GM18907 (cell line): ENCODE results near the gene KNSTRN.
A peak's percentile ranks its signal among the peaks of the same experiment; 100 is the strongest.

ENCODE experiments used
- ATAC-seq: cut with Tn5 transposase; IDR thresholded peaks from one replicate; pipeline ENCODE4 v1.9.1; 2021; ENCODE audit warnings: mild to moderate bottlenecking, moderate library complexity; ENCODE audit not compliant: unreplicated experiment

Gene KNSTRN

DNA sequence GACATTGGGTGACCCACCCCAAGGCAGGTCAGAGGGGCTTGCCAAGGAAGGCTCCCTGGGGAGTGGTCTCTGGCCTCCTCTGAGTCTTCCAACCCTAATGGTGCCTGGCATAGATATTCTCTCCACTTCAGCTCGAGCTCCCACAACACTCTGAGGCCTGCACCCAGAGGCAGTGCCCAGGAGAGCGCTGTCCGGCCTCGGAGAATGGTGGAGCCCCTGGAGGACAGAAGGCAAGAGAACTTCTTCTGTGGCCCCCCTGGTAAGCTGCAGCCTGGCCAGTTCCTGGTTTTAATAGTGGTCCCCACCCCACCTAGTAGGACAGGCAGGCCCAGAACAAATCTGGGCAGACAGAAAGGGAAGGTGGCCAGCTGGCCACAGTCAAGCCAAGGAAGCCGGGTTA, 17.5 kb upstream of the KNSTRN start:
- ATAC-seq: no peak

DNA sequence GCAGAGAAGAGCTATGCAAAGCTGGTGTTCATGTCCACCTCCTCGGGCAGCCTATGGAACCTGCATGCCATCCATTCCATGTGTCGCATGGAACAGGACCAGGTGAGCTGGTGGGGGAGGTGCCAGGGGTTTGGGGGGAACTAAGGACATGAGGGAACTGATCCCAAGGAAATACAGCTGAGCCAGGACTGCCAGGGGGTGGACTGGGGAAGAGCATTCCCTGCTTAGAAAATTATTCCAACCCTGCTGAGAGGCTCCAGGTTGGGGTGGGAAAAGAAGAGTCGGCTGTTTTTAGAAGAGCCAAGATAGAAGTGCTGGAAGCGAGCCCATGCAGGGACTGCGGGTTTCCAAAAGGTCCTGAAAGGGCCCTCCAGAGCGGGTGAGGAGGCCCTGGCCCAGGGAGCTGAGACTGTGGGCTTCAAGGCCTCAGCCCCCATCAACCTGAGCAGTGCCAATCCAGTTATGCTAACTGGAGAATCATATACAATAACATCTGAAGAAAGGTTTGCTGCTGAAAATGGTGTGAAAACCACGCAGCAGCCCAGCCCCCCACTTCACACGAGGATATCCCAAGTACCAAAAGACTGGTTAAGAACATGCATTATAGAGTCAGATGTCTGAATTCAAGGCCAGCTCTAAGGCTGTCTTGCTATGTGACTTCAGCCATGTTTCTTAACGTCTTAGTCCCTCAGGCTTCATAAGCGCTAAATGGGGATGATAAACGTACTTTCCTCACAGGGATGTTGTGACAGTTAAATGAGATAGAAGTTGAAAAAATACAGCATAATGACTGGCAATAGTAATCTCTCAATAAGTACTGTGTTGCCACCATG, 16.7 kb upstream of the KNSTRN start:
- no peak for ATAC-seq

DNA sequence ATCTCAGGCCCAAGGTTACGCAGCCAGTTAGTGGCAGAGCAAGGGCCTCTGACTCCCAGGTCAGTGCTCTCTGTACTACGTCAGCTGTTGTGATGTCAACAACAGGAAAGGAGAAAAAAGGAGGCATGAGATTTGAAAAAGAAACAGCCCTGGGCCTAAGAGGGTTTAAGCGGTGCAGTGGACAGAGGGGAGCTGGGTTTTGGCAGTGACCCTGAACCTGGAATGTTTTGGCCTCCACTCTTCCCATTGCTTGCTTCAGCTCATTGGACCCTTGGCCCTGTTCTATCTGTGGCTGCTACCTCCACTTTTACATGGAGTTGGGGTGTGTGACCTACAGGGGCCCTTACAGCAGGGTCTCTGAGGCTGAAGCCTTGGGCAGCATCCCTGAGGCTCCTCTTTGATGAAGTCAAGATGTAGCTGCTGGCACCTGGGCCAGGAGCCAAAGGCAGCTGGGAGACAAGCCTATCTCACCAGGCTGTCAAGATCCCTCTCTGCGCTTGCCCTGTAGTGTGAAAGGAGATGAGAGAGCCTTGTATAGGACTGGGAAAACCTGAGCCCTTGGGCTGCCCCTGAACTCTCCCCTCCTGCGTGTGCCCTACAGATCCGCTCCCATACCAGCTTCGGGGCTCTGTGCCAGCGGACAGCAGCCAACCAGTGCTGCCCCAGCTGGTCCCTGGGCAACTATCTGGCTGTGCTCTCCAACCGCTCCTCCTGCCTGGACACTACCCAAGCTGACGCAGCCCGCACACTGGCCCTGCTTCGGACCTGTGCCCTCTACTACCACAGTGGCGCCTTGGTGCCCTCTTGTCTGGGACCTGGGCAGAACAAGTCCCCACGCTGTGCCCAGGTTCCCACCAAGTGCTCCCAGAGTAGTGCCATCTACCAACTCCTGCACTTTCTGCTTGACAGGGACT, 15.8 kb upstream of the KNSTRN start:
- no peak for ATAC-seq

DNA sequence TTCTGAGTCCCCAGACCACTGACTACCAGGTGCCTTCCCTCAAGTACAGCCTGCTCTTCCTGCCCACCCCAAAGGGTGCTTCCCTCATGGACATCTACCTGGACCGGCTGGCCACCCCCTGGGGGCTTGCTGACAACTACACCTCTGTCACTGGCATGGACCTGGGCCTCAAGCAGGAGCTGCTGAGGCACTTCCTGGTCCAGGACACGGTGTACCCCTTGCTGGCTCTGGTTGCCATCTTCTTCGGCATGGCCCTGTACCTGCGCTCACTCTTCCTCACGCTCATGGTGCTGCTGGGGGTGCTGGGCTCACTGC, 15.2 kb upstream of the KNSTRN start:
- ATAC-seq: no peak

DNA sequence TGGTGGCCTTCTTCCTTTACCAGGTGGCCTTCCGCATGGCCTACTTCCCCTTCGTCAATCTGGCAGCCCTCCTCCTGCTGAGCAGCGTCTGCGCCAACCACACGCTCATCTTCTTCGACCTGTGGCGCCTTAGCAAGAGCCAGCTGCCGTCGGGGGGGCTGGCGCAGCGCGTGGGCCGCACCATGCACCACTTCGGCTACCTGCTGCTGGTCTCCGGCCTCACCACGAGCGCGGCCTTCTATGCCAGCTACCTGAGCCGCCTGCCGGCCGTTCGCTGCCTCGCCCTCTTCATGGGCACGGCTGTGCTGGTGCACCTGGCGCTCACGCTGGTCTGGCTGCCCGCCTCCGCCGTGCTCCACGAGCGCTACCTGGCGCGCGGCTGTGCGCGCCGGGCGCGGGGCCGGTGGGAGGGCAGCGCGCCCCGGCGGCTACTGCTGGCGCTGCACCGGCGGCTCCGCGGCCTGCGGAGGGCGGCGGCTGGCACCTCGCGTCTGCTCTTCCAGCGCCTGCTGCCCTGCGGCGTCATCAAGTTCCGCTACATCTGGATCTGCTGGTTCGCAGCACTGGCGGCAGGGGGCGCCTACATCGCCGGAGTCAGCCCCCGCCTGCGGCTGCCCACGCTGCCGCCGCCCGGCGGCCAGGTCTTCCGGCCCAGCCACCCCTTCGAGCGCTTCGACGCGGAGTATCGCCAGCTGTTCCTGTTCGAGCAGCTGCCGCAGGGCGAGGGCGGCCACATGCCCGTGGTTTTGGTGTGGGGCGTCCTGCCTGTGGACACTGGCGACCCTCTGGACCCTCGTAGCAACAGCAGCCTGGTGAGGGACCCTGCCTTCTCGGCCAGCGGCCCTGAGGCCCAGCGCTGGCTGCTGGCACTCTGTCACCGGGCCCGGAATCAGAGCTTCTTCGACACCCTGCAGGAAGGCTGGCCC, 14.6 kb upstream of the KNSTRN start:
- peak; percentile 81 for ATAC-seq

DNA sequence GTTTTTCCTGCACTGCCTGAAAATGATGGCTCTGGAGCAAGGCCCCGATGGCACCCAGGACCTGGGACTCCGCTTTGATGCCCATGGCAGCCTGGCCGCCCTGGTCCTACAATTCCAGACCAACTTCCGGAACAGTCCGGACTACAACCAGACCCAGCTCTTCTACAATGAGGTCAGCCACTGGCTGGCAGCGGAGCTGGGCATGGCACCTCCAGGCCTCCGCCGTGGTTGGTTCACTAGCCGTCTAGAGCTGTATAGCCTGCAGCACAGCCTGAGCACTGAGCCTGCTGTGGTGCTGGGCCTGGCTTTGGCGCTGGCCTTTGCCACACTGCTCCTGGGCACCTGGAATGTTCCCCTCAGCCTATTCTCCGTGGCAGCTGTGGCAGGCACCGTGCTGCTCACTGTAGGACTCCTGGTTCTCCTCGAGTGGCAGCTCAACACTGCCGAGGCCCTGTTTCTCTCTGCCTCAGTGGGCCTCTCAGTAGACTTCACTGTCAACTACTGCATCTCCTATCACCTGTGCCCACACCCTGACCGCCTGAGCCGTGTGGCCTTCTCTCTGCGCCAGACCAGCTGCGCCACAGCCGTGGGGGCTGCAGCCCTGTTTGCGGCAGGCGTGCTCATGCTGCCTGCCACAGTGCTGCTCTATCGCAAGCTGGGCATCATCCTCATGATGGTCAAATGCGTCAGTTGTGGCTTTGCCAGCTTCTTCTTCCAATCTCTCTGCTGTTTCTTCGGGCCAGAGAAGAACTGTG, 13.6 kb upstream of the KNSTRN start:
- no peak for ATAC-seq

DNA sequence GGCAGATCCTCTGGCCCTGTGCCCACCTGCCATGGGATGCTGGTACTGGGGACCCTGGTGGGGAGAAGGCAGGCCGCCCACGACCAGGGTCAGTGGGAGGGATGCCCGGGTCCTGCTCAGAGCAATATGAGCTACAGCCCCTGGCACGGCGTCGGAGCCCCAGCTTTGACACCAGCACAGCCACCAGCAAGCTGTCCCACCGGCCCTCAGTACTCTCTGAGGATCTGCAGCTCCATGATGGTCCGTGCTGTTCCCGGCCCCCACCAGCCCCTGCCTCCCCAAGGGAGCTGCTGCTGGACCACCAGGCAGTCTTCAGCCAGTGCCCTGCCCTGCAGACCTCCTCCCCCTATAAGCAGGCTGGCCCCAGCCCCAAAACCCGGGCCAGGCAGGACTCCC, 13.0 kb upstream of the KNSTRN start:
- no peak for ATAC-seq

DNA sequence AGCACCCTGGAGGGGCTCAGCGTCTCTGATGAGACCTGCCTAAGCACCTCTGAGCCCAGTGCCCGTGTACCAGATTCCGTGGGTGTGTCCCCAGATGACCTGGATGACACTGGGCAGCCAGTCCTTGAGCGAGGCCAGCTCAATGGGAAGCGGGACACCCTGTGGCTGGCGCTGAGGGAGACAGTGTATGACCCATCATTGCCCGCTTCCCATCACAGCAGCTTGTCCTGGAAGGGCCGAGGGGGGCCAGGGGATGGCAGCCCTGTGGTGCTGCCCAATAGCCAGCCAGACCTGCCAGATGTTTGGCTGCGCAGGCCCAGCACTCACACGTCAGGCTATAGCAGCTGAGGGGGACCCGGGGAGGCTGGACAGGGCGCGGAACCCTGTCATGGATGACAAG, 12.6 kb upstream of the KNSTRN start:
- no peak for ATAC-seq

DNA sequence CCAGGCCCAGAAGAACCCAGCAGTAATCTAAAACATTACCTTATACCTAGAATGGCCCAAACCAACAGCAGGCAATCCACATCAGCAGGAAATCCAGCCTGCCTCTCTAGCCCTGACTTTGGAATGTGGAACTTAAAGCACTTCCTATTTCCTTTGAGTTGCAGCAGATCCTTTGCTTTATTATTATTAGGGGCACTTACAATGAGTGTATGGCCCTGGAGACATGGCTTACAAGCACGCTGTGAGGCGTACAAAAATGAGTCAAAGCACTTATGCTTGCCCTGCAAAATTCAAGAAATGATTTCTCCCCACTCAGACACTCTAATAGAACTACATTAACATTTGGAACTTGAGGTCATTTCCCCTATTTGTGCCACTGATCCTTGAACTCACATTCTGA, 9.5 kb upstream of the KNSTRN start:
- no peak for ATAC-seq

DNA sequence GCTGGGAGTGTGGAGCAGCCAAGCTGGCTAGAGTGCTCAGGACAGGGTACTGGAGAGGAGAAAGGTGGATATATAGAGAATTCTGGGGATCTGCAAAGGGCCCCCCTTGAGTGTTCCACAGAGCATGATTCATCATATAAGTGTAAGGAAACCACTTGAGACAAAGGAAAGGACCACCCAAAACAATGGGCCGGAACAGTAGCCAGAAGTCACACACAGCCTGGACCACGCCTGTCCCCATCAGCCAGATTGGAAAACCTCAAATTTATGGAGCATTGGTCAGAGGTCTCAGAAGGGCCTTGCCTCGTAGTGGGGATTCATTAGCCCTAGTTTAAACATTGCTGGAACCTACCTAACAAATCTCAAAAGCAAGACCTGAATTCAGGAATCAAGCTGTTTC, 4.9 kb upstream of the KNSTRN start:
- no peak for ATAC-seq

DNA sequence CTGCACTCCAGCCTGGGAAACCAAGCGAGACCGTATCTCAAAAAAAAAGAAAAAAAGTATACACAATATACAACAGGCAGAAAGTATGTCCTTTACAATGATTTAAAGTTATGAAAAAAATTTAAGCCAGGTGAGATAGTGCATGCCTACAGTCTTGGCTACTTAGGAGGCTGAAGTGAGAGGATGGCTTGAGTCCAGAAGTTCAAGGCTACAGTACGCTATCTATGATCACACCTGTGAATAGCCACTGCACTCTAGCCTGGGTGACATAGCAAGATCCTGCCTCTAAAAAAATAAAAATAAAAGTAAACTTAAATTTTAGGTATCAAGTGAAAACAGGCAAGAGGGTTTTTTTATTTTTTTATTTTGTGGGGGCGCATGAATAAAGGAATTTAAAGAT, 3.1 kb upstream of the KNSTRN start:
- ATAC-seq: no peak

DNA sequence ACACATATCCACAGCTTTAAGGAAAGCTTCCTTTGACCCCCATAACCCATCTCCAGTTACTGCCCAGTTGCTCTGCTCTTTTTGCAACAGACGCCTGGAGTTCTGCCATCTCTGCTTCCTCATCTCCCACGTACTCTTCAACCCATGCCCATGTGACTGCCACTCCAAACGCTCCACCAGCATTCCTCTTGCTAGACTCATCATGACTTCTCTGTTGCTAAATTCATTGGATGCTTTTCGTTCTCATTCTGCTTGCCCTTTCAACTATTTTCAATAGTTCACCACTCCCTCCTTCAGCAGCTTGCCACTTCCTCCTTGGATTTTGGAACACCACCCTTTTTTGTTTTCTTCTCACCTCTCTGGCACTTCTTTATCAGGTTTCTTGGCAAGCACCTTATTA, 2.7 kb upstream of the KNSTRN start:
- no peak for ATAC-seq

DNA sequence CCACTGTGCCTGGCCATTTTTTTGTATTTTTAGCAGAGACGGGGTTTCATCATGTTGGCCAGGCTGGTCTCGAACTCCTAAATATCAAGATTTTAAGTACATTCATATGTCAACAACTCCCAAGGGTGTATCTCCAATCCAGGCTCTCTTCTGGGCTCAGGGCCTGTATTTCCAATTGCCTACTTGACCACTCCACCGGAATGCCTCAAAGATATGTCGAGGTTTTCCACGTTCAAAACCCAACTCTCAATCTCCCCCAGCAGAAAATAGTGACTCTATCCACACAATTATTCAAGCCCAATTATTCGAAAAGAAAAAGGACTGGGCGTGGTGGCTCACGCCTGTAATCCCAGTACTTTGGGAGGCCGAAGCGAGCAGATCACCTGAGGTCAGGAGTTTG, 1.9 kb upstream of the KNSTRN start:
- no peak for ATAC-seq

DNA sequence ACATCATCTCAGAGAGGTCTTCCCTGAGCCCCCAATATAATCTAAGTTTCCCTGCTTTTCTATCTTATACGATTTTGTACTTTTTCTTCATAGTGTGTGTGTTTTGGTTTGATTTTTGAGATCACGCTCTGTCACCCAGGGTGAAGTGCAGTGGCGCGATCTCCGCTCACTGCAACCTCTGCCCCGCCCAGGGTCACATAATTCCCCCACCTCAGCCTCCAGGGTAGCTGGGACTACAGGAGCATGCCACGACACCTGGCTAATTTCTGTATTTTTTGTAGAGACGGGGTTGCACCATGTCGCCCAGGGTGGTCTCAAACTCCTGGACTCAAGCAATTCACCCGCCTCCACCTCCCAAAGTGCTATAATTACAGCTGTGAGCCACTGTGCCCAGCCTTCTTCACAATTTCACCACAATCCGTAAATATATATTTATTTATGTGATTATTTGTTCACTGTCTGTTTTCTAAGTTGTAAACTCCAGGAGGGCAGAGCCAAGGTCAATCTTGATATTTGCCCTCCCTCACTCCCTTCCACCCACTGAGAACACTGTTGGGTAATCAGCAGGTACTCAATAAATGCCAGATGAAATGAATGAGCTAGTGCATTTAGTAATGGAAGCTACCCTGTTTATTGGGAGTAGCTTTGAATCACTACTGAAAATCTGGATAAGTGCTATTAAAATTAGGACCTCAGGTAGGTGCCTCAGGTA, 547 bp upstream of the KNSTRN start:
- no peak for ATAC-seq

DNA sequence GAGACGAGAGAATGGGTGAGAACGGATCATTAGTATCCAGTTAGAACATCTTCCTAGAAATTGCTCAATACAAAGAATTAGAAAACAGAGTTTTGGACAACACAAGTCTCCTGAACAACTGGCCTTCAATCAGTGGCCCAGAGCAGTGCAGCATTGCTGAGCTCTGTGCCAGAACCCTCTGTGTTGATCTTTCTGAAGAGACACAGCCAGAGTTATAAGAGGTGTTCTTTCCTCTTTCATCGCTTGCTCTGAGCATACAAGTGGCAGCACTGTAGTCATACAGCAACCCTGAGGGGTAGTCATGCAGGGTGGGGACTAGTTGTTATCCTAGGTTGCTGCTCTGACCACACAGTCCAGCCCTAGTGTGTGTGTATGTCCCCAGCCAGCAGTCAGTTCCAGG, 4.0 kb downstream of the KNSTRN start:
- ATAC-seq: no peak

DNA sequence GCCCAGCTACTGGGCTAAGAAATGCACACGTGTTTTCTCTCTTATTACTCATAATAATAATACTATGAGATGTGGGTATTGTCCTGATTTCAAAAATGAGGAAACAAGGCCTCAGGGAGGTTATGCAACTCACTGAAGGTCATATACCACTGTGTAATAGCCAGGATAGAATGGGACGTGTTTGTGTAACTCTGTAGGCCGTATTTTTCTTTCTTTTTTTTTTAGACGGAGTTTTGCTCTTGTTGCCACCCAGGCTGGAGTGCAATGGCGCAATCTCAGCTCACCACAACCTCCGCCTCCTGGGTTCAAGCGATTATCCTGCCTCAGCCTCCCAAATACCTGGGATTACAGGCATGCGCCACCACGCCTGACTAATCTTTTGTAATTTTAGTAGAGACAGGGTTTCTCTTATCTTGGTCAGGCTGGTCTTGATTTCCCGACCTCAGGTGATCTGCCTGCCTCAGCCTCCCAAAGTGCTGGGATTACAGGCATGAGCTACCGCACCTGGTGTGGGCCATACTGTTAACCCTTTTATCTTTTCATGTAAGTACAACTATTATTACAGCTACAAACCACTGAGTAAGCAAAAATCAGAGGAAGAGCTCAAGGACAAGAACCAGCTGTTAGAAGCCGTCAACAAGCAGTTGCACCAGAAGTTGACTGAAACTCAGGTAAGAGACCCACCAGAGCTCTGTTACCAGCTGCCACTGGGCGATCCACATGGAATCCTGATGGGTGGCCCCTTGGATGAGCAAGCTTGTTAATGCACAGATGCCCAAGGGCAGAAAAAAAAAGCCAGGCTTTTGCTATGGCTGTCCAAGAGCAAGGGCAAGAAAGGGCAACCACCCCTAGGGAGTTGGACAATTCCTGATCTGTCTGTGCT, 6.7 kb downstream of the KNSTRN start:
- no peak for ATAC-seq

DNA sequence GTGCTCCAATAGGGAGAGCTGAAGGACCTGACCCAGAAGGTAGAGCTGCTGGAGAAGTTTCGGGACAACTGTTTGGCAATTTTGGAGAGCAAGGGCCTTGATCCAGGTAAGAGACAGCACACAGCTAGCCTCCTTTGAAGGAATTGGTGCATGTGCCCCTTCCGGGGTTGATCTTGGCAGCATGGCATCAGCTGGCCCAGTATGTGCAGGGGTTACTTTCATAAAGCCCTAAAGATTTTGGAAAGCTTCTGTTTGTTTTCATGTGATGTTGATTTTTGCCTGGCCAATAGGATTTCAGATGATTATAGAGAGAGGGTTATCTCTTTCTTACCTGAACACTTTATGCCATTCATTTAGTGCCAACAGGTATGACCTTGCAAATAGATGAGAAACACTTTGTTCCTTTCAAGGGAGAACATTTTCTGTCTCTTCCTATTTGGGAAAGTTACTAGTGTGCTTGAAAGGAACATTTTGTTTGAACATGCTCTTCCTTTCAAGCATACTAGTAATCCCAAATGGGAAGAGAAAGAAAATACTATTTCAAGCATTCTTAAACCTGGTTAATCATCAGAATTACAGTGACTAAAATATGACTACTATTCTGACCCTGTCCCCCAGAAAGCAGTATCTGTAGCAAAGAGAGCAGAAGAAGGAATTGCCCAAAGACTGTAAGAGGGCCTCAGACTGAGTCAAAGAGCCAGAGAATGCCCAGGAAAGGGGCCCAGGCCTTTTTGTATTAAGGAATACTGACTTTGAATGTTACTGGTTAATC, 7.5 kb downstream of the KNSTRN start:
- ATAC-seq: no peak
